ENCODE data around the gene SNAPC1.
"Not testable (repeated sequence)": the region's sequence is repeated elsewhere in the genome, so short reads cannot be mapped to it uniquely, and the experiment has no call there.

Gene SNAPC1

DNA sequence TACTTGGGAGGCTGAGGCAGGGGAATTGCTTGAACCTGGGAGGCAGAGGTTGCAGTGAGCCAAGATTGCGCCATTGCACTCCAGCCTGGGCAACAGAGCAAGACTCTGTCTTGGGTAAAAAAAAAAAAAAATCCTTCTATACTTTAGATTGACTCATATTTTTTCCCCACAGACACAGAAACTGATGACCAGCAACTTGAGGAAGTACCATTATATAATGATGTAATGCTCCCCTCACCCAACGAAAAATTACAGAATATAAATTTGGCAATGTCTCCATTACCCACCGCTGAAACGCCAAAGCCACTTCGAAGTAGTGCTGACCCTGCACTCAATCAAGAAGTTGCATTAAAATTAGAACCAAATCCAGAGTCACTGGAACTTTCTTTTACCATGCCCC is 24.3 kb upstream of the SNAPC1 start:
- TF ChIP-seq, protein P1, sequence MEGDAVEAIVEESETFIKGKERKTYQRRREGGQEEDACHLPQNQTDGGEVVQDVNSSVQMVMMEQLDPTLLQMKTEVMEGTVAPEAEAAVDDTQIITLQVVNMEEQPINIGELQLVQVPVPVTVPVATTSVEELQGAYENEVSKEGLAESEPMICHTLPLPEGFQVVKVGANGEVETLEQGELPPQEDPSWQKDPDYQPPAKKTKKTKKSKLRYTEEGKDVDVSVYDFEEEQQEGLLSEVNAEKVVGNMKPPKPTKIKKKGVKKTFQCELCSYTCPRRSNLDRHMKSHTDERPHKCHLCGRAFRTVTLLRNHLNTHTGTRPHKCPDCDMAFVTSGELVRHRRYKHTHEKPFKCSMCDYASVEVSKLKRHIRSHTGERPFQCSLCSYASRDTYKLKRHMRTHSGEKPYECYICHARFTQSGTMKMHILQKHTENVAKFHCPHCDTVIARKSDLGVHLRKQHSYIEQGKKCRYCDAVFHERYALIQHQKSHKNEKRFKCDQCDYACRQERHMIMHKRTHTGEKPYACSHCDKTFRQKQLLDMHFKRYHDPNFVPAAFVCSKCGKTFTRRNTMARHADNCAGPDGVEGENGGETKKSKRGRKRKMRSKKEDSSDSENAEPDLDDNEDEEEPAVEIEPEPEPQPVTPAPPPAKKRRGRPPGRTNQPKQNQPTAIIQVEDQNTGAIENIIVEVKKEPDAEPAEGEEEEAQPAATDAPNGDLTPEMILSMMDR (IDR thresholded peaks at IDR 0.05; ENCODE audit: insufficient read depth, low read depth, low read length, missing control alignments) = no peak
- no peak overlapping the region for H3K4me3 ChIP-seq (ENCODE audit: low read depth, low read length)
- no peak for DNase-seq (ENCODE audit: low read depth)

DNA sequence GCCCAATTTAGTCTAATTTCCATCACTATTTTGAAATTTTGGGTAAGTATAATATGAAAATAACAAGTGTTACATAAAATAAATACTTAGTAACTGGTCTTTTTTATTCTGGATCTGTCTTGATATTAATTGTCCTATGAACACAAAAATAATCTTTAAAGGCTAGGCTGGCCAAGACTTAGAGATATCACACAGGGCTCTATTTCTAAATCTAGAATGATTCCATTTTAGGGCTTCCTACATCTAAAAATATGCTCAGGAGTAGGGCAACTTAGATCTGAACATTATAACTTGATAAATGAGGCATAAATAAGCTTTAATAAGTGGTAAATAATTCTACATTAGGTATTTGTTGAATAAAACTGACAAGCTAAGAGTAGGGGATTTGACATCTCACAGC is 23.1 kb upstream of the SNAPC1 start:
- no peak for DNase-seq (ENCODE audit: low read depth)
- TF ChIP-seq, protein P1 (IDR thresholded peaks at IDR 0.05; ENCODE audit: insufficient read depth, low read depth, low read length, missing control alignments) = no peak

DNA sequence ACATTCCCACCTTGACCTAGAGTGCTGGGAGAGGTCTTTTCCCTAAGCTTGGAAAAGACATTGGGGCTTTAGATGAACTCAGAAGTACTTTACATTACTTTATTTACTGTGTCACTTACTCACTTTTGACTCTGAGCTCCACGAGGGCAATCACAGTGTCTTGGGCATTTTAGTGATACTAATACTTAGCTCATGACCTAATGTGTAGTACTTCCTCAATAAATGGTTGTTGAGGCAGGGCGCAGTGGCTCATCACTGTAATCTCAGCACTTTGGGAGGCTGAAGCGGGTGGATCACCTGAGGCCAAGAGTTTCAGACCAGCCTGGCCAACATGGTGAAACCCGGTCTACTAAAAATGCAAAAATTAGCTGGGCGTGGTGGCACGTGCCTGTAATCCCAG is 19.8 kb upstream of the SNAPC1 start:
- no peak overlapping the region for H3K4me3 ChIP-seq (ENCODE audit: low read depth, low read length)
- TF ChIP-seq, protein P1 (IDR thresholded peaks at IDR 0.05; ENCODE audit: insufficient read depth, low read depth, low read length, missing control alignments) = no peak
- no peak for DNase-seq (ENCODE audit: low read depth)

More for the DNA sequence above, 23.1 kb upstream of the SNAPC1 start:
- H3K4me3 ChIP-seq (ENCODE audit: low read depth, low read length) = no peak overlapping the region

DNA sequence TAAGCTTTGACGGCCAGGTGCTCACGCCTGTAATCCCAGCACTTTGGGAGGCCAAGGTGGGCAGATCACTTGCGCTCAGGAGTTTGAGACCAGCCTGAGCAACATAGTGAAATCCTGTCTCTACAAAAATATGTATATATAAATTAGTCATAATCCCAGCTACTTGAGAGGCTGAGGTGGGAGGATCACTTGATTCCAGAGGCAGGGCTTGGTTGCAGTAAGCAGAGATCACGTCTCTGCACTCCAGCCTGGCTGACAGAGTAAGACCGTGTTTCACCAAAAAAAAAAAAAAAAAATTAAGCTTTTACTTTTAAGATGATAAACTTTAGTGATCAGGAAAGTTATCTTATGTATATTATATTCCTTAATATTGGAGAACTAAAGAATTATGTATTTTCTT is 18.0 kb upstream of the SNAPC1 start:
- no peak for DNase-seq (ENCODE audit: low read depth)
- TF ChIP-seq, protein P1 (IDR thresholded peaks at IDR 0.05; ENCODE audit: insufficient read depth, low read depth, low read length, missing control alignments) = no peak
- H3K4me3 ChIP-seq (ENCODE audit: low read depth, low read length) = no peak overlapping the region

DNA sequence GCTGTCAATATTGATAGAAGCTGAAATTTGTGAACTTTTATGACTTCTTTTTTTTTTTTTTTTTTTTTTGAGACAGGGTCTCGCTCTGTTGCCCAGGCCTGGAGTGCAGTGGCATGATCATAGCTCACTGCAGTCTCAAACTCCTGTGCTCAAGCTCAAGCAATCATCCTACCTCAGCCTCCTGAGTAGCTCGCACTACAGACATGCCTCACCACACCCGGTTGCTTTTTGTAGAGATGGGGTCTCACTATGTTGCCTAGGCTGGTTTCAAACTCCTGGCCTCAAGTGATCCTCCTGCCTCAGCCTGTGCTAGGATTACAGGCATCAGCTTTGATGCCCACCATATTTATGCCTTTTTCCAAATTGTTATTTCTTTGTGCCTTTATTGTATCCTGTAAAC is 15.9 kb upstream of the SNAPC1 start:
- DNase-seq (ENCODE audit: low read depth) = not testable (repeated sequence)
- peak overlapping the region; percentile 79 for H3K4me3 ChIP-seq (ENCODE audit: low read depth, low read length)

DNA sequence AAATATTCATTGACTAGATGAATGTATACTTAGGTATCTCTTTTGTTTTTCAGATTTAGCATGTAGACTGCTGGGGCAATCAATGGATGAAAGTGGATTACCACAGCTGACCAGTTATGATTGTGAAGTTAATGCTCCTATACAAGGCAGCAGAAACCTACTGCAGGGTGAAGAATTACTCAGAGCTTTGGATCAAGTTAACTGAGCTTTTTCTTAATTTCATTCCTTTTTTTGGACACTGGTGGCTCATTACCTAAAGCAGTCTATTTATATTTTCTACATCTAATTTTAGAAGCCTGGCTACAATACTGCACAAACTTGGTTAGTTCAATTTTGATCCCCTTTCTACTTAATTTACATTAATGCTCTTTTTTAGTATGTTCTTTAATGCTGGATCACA is 15.3 kb upstream of the SNAPC1 start:
- peak overlapping the region; percentile 79 for H3K4me3 ChIP-seq (ENCODE audit: low read depth, low read length)
- TF ChIP-seq, protein P1 (IDR thresholded peaks at IDR 0.05; ENCODE audit: insufficient read depth, low read depth, low read length, missing control alignments) = no peak
- no peak for DNase-seq (ENCODE audit: low read depth)

DNA sequence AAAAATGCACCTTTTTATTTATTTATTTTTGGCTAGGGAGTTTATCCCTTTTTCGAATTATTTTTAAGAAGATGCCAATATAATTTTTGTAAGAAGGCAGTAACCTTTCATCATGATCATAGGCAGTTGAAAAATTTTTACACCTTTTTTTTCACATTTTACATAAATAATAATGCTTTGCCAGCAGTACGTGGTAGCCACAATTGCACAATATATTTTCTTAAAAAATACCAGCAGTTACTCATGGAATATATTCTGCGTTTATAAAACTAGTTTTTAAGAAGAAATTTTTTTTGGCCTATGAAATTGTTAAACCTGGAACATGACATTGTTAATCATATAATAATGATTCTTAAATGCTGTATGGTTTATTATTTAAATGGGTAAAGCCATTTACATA is 14.9 kb upstream of the SNAPC1 start:
- peak overlapping the region; percentile 79 for H3K4me3 ChIP-seq (ENCODE audit: low read depth, low read length)
- TF ChIP-seq, protein P1 (IDR thresholded peaks at IDR 0.05; ENCODE audit: insufficient read depth, low read depth, low read length, missing control alignments) = no peak
- DNase-seq (ENCODE audit: low read depth) = no peak

Data from GM12865 (cell line).